Mammary microvascular endothelial cell (primary cell): Measurements from ENCODE around the gene NDUFV3. TPM values are rescaled to one million over a fixed set of nuclear protein-coding genes. Genes with fewer than 3 reads are reported as not detected.

Experiments used
- total RNA-seq: library from RNA; depleted of rRNA; stranded (reverse); fragments of >200 nt; gene quantifications from 2 replicates; pipeline ENCODE4 v1.2.3, GENCODE V29; 2015

Gene NDUFV3
- total RNA-seq: 28.2 and 33.8 TPM in 2 replicates

DNA sequence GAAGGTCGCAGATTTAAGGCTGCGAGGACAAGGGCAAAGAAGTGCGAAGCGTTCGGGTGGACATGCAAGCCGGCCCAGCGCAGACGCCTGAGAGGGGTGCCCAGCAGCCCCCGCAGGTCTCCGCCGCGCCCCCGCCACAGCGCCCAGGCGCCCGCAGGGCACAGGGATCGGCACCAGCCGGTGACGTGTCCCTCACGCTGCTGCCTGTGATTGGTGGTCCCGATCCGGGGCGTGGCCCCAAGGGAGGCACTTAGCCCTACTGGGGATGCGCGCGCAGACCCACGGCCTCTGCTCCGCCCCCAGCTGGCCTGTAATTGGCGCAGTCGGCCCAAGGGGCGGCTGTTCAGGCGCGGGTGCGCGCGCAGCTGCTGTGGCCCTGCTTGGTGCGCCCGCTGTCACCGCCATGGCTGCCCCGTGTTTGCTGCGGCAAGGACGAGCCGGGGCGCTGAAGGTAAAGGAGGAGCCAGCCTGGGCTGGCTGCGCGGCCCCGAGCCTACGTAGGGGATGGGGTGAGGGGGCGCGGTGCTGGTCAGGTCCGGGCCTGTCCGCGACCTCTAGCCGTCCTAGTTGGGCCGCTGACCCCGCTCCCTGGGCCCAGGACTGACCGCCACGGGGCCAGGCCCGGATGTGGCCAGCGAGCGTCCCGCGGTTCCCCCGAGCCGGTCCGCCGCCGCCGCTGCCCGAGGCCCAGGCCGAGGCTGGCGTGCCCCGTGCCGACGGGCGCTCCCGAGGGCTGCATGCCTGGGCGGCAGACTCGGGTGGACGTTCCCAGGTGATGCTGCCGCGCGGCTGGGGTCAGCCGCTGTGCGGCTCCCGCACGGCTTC lies at the start of gene NDUFV3:
NDUFV3 (plus strand) TSS at position 379 of the 825 bp plus-strand sequence; CDS start at position 404, 25 bp downstream.

DNA sequence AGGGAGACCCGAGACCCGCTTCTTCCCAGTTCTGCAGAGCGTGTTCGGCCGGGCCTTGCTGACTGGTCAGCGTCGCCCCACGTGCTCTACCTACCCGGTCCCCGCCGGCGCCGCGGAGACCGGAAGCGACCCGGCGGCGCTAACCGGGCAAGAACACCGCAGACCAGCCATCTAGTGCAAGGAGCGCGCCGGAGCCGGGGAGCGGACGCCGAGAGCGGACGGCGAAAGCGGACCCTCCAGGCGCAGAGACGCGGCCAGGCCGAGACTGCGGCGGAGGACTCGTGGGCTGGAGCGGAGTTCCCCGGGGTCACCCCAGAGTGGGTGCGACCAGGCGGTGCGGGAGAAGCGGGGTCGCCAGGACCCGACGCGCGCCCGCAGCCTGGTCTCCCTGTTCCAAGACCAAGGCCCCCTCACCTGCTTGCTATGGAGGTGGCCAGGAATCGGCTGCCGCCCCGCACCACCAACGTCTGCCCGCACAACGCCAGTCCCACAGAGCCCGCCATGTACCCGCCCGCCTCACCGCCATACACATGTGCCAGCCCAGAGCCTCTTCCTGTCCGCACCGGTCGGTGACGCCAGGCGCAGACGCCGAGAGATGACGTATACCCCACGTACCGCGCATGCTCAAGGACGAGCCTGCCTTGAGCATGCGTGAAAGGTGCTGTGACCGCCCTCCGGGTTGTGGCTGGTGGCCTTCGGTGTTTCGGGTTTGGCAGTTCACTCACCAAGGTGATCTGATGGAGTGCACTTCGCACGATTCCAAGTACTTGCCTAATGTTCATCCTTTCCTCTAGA lies 13.9 kb upstream of the NDUFV3 start, which contains the start of gene WDR4:
WDR4 (minus strand) TSS at position 547 of the 795 bp plus-strand sequence; CDS start at position 503, 44 bp downstream.

DNA sequence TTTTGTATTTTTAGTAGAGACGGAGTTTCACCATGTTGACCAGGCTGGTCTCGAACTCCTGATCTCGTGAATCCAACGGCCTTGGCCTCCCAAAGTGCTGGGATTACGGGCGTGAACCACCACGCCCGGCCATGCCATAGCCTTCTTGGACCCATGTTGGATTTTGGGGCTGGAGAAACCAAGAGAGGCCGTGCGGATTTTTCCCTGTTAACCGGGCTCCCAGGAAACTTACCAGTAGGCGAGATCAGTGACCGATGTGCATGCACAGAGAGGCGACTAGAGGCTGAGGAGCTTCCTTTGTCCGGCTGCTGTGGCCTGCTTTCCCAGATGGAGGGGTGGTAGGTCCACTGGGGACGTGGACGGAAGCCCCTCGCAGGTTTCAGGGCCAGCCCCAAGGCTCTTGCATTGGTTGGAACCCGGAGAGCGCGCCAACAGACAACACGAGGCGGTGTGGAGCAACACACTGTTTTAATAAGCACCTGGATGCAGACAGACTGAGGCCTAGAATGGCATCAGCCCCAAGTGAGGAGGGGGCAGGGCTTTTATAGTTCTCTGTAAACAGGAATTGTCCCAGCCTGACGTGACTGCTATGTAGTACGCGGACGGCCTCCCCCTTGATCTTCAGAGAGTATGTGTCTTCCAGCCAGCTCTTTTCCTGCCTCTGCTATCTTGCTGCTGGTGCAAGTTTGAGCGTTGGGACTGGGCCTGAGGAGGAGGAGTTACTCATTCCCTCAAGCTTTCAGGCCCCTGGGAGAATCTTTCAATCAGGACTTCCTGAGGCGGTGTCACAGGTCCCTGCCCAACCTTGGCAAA lies 32.2 kb downstream of the NDUFV3 start, which contains the start of gene ERVH48-1:
ERVH48-1 (minus strand) TSS at position 517 of the 813 bp plus-strand sequence. CDS start 6,624 bp downstream, outside the sequence.

Other genes with a start within 250 kb of the NDUFV3 start
- 0.15 and 0.53 TPM in 2 replicates for gene PDE9A, start 239.7 kb upstream of the NDUFV3 start, total RNA-seq
- 14.5 and 15.5 TPM in 2 replicates for gene WDR4, start 13.8 kb upstream of the NDUFV3 start, total RNA-seq
- not detected in 2 replicates for gene ERVH48-1, start 32.3 kb downstream of the NDUFV3 start, total RNA-seq
- 7.6 and 12.9 TPM in 2 replicates for gene PKNOX1, start 81.3 kb downstream of the NDUFV3 start, total RNA-seq
- 9.8 and 13.1 TPM in 2 replicates for gene CBS, start 182.5 kb downstream of the NDUFV3 start, total RNA-seq
- 31.4 and 38.0 TPM in 2 replicates for gene U2AF1, start 214.3 kb downstream of the NDUFV3 start, total RNA-seq